Retinal pigment epithelial cell (primary cell): ENCODE data around the gene DGLUCY.

Experiments used
- DNase-seq: peaks from one replicate; pipeline ENCODE4 v3.0.0-alpha.2; 2010; ENCODE audit warnings: low read depth
- H3K4me3 ChIP-seq: 2 replicates; pipeline ENCODE4 v1.5.1; 2011; ENCODE audit warnings: mild to moderate bottlenecking, low read length, control low read depth, moderate library complexity
- CTCF ChIP-seq: conservative IDR thresholded peaks from 2 replicates; pipeline ENCODE4 v1.5.1; 2011; ENCODE audit warnings: low read depth, low read length, control low read depth, inconsistent platforms

DGLUCY gene

GRCh38 chr14:91125271-91125660 lies 11.4 kb downstream of the DGLUCY start:
- no peak for TF ChIP-seq CTCF
- no peak for DNase-seq
- no peak overlapping the region for H3K4me3 ChIP-seq

GRCh38 chr14:91125801-91126200 lies 11.9 kb downstream of the DGLUCY start:
- TF ChIP-seq CTCF, result no peak
- DNase-seq, result no peak
- H3K4me3 ChIP-seq, result no peak overlapping the region

- TF ChIP-seq CTCF, result no peak
- no peak for DNase-seq
- H3K4me3 ChIP-seq, result no peak overlapping the region
Observed at GRCh38 chr14:91126761-91127160, 12.9 kb downstream of the DGLUCY start.

GRCh38 chr14:91127401-91127801 lies 13.5 kb downstream of the DGLUCY start:
- no peak for TF ChIP-seq CTCF
- H3K4me3 ChIP-seq, result no peak overlapping the region
- DNase-seq, result no peak

GRCh38 chr14:91127924-91128323 lies 14.1 kb downstream of the DGLUCY start:
- TF ChIP-seq CTCF, result no peak

GRCh38 chr14:91128699-91129098 lies 14.8 kb downstream of the DGLUCY start:
- DNase-seq, result no peak
- H3K4me3 ChIP-seq, result no peak overlapping the region
- no peak for TF ChIP-seq CTCF

More at GRCh38 chr14:91127924-91128323, 14.1 kb downstream of the DGLUCY start:
- H3K4me3 ChIP-seq, result no peak overlapping the region
- DNase-seq, result no peak

- DNase-seq, result no peak
- no peak overlapping the region for H3K4me3 ChIP-seq
Observed at GRCh38 chr14:91129261-91129660, 15.4 kb downstream of the DGLUCY start.

More at GRCh38 chr14:91129261-91129660, 15.4 kb downstream of the DGLUCY start:
- no peak for TF ChIP-seq CTCF
